GM18873 (cell line): Measurements from ENCODE around the gene CTXND1.
"Not testable (repeated sequence)": the region's sequence is repeated elsewhere in the genome, so short reads cannot be mapped to it uniquely, and the experiment has no call there.

Experiments used
- ATAC-seq: cut with Tn5 transposase; IDR thresholded peaks from one replicate; pipeline ENCODE4 v1.9.1; 2021; ENCODE audit warnings: mild to moderate bottlenecking, moderate library complexity, moderate number of reproducible peaks; ENCODE audit not compliant: unreplicated experiment, low FRiP score

CTXND1 gene

DNA sequence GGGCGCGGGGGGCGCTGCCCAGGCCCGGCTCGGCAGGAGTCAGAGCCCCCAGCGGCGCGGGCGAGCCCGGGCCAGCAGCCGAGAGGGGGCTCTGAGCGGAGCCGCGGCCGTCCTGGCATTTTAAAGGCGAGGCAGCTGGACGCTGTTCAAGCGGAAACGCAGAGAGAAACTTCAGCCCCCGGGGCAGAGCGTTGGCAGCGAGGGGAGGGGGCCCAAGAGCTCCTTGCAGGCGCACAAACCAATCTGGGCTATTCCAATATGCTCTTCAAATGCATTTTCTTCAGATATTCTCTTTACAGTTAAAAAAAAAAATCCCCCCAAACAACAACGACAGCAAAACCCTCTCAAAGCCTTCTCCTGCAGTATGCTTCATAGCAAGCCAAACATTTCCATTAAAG is at the start of gene CTXND1:
Gene CTXND1 (minus strand): TSS at position 93 of the 398 bp plus-strand sequence. CDS start 50,264 bp downstream, outside the sequence.
- ATAC-seq = no peak

- no peak for ATAC-seq
These were observed 49.5 kb upstream of the CTXND1 start for GRCh38 chr15:80301472-80301871.

DNA sequence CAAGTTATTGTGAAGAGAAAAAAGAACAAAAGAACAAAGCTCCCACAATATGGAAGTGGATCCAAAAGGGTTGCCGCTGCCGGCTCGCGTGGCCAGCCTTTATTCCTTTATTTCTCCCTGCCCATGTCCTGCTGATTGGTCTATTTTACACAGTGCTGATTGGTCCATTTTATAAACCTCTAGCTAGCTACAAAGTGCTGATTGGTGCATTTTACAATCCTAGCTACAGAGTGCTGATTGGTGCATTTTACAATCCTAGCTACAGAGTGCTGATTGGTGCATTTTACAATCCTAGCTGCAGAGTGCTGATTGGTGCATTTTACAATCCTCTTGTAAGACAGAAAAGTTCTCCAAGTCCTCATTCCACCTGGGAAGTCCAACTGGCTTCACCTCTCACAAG is 43.8 kb upstream of the CTXND1 start:
- ATAC-seq = not testable (repeated sequence)

DNA sequence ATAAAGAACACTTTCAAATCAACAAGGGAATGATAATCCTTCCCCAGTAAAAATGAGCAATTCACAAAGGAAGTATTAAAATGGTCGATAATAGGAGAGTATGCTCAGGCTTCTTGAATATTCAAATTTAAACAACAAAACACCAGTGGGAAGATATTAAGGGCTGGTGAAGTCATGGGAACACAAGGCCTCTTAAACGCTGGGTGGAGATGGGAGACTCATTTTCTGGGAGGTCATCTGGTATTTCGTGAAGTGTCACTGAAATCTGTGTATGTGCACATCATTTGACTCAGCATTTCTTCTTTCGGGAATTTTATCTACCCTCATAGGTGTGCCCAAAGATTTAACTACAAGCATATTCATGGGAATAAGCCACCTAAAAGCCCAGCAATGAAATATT is 40.1 kb upstream of the CTXND1 start:
- ATAC-seq = no peak

- not testable (repeated sequence) for ATAC-seq
These were observed 38.9 kb upstream of the CTXND1 start for GRCh38 chr15:80290891-80291290.

DNA sequence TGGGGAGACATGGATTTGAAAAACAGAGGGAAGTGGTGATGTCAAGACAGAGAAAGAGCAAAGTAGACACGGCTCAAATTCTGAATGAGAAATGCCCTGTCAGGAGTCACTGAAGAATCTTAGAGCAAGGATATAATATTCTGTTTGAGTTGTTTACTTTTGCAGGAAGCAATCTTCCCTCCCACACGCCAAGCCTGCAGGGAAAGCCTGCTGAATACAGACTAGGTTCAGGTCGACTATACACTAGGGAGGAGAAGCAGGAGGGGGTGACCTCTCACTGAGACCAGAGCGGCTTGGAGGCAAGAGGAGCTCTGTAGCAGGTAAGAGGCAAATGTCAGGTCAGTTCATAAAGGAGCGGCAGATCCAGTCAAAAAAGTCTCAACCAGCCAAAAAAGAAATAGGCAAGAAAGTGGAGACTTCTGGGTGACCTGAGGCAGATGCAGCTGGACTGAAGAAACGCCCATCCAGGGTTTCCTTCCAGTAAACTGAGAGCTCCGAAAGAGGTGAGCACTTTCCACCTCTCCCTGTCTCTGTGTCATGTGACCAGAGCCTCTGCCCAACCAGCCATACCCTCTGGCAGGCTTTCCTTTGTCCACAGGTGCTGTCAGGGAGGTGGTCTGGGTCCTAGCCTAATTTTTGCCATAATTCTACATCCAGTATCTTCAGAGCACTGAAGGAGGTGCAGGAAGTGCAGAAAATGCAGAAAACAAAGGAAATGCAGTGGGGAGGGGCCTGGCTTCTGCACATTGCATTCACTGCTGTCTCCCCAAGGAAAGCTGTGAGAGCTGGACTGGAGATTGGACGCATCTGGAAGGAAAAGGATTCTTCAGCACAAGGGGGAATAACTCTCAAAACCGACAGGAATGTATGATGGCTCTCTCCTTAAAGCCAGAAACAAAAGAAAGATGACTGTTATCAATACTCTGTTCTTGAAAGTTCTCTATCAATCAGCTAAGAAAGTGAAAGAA is 37.8 kb upstream of the CTXND1 start:
- no peak for ATAC-seq

DNA sequence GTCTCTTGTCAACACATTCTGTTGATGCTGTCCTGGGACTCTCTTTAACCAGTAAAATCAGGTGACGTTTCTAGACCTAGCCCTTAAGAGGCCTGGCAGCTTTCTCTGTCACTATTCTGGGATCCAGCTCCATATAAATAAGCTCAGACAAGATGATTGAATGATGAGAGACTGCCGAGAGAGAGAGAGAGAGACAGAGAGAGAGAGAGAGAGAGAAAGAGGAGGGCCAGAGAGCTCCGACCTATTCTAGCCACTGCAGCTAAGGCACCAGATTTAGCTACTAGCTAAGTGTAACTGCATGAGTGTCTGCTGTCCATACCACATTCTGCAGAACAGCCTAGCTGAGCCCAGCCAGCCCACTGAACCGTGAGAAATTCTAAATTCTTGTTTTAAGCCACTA is 36.1 kb upstream of the CTXND1 start:
- ATAC-seq = no peak

- ATAC-seq = no peak
These were observed 34.0 kb upstream of the CTXND1 start for GRCh38 chr15:80286055-80286454.

- no peak for ATAC-seq
These were observed 33.4 kb upstream of the CTXND1 start for GRCh38 chr15:80285379-80285778.

DNA sequence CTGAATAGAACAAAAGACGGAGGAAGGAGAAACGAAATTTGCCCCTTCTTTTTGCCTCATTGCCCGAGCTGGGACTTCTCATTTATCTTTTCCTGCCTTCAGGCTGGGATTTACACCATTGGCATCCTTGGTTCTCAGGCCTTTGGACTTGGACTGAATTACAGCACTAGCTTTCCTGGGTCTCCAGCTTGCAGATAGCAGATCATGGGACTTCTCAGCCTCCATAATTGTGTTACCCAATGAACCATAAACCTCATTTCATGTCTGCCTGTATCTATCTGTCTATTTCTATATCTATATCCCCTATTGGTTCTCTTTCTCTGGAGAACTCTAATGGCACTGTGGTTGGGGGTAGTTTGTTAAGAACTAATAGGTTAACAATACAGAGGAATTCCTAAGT is 31.5 kb upstream of the CTXND1 start:
- no peak for ATAC-seq

DNA sequence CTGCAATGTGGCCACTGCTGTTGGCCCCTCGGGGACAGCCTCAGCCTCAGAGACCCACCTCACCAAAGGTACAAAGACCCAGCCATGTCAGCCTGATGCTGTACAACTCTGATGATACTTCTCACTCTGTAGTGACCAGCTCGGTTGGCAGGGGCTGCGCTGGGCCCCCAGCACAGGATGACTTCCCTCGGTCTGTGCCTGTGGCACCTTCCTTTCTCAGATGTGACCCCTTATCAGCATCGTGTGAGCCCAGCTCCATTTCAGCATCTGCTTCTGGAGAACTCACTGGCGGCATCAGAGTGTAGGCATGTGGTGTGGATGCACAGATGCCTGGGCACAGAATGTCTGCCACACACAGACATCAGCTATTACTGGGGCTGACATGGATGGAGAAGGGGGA is 25.1 kb upstream of the CTXND1 start:
- ATAC-seq = no peak

DNA sequence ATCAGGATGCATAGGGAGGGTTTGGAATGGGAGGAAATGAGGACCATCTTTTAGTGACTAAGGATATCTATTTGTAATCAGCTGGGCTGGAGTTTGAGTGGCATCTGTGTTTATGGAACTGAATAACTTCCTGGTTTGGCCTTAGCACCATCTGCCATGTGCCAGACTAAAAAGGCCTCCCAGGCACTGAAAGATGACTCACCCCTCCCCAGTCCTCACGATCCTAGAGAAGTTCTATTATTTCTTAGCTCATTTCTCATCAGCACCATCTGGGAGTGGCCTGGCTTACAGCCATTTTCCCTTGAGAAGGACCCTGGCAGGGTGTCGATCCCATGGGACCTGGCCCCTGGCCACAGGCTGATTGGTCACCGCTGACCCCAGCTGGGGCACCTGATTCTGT is 23.9 kb upstream of the CTXND1 start:
- ATAC-seq = no peak

DNA sequence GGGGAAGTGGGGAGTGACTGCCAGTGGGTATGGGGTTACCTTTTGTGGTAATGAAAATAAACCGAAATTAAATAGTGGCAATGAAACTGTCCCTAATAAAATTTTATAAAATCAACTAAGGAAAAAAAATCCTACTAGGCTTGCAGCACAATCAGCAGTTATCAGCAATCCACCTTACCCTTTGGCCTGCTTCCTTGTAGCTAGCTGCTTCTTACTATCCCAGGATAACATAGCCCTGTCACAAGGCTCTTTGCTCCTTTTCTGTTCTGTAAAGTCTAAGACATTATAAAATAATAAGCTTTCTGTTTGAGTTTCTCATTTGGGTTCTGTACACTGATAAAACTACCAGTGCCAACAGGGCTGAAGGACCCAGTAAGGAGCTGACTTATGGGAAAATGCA is 23.0 kb upstream of the CTXND1 start:
- ATAC-seq = no peak

- ATAC-seq = no peak
These were observed 22.5 kb upstream of the CTXND1 start for GRCh38 chr15:80274554-80274953.

- ATAC-seq = no peak
These were observed 21.0 kb upstream of the CTXND1 start for GRCh38 chr15:80272987-80273386.

DNA sequence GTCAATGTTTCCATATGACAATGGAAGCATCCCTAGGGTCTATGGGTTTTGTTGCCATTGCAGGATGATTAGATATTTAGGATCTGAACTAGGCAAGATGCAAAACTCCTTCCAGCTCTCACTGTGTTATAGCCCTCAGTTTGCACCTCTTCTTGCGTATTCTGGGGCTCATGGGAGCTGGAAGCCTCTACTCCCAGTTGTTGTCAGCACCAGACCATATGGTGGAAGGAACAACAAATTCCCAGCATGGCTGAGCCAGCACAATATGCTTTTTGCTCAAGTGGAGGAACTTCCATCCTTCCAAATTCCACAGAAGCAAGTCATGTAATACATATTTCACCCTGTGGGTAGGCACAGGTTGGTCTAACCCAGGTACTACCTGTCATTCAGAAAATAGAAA is 18.5 kb upstream of the CTXND1 start:
- ATAC-seq = no peak

DNA sequence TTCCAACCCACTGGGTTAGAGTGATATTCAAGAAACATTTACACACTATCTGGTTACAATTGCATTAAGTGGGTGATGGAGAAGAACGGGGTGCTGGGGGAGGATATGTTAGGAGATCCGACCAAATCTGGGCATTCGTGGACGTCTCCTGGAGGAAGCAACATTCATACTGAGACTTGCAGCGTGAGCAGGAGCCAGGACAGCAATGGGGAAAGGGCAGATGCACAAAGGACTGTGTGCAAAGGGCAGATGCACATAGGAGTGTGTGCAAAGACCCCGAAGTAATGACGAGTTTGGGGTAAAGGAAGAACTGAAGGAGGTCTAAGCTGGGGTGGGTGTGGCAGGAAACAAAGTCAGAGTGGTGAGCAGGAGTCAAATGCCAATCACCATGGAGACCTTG is 16.1 kb upstream of the CTXND1 start:
- ATAC-seq = no peak

DNA sequence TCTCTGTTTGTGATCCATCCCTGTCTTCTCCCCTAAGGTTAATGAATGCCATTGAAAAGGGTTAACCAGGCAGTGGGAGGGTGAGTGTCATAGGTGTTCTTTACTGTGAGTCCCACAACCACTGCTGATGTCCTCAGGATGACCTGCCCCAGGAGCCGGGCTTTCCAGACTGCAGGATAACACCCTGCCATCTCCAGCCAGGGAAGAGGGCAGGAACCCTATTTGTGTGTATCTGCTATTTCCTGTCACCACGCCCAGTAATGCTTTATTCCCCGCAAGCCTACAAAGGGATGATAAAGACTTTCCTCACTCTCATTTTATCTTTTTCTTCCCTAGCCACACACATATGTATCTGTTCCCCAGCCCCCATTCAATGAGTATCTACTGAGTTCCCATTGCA is 15.6 kb upstream of the CTXND1 start:
- no peak for ATAC-seq

GRCh38 chr15:80266745-80267144 is 14.7 kb upstream of the CTXND1 start:
- ATAC-seq = no peak

DNA sequence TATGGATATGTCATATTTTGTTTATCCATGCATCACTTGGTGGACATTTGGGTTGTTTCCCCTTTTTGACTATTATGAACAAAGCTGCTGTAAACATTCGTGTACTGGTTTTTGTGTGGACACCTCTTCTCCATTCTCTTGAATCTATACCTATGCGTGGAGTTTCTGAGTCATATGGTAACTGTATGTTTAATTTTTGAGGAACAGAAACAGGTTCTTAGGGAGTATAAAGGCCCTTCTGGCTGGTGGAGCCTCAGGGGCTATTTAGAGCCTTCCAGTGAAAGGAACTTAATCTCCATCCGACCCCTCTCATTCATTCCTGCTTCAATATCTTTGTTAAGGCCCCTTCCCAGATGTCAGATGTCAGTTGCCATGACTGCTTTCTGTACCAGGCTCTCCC is 14.1 kb upstream of the CTXND1 start:
- no peak for ATAC-seq

GRCh38 chr15:80265021-80265420 is 13.0 kb upstream of the CTXND1 start:
- ATAC-seq = no peak

- ATAC-seq = no peak
These were observed 12.0 kb upstream of the CTXND1 start for GRCh38 chr15:80264031-80264430.
